ENCODE results near the gene RNF13.

The RNF13 gene

DNA sequence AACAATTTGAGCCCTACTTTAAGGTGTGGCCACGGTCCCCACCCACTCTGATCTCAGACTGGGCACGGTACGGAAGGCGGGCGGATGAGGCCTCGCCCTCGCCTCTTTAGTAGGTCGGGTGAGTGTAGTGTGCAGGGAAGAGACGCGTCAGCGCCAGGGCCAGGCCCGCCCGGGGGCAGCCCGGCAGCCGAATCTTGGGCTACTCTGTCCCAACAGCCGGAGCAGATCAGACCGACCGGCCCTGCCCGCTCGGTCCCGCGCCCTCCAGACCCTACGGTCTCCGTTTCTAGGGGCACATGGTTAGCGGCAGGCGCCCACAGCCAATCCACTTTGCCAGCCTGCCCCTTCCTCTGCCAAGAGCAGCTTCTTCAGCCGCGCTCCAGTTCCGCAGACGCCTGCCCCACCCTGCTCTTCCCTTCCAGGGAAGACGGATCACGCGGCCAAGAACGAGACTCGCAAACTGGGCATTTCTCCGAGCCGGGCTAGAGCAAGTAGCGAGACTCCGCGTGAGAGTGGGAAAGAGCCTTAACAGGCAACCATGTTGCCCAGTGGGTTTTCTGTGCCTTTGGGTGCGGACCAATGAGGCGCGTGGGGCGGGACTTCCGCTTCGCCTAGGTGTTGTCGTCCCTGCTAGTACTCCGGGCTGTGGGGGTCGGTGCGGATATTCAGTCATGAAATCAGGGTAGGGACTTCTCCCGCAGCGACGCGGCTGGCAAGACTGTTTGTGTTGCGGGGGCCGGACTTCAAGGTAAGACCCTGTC lies at the start of gene RNF13:
Gene RNF13, plus strand, starts transcription at position 610 of the 761 bp plus-strand sequence. CDS start 32,812 bp downstream, outside the sequence.
- DNase-seq: peak; percentile 94
- in situ Hi-C loops (cut with MboI; ENCODE audit: low pct_unique_long_range_greater_than_20kb, low sequenced_read_pairs): no loop called here

GRCh38 chr3:149763565-149764195 lies 49.3 kb upstream of the RNF13 start:
- in situ Hi-C loops (cut with MboI; ENCODE audit: low pct_unique_long_range_greater_than_20kb, low sequenced_read_pairs): no loop called here
- no peak for DNase-seq

GRCh38 chr3:149764302-149764701 lies 48.7 kb upstream of the RNF13 start:
- in situ Hi-C loops (cut with MboI; ENCODE audit: low pct_unique_long_range_greater_than_20kb, low sequenced_read_pairs): no loop called here

DNA sequence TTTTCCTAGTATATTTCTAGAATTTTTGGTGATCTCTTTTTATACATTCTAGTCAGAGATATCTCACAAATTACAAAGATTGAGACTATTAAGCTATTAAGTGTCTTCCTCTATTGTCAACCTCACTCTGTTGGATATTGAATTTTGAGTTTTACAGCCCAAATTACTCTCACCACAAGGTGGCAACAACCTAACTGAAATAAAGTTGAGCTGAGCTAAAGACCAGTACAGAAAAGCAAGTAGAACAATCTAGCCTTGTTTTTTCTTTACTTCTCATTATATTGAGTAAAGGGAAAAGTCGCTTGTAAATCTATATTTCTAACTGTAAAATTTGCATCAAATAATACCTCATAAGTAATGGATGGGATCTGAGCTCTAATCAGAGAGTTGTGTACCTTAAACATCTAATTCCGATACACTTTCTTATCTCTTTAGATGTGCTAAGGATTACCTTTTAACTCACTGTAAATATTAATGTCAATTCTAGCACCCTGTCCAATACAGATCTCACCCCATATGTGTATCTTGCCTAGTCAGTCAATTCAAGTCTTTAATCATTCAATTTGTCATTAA lies 47.2 kb upstream of the RNF13 start:
- peak; percentile 65 for DNase-seq
- in situ Hi-C loops (cut with MboI; ENCODE audit: low pct_unique_long_range_greater_than_20kb, low sequenced_read_pairs): no loop called here

More at GRCh38 chr3:149764302-149764701, 48.7 kb upstream of the RNF13 start:
- no peak for DNase-seq

DNA sequence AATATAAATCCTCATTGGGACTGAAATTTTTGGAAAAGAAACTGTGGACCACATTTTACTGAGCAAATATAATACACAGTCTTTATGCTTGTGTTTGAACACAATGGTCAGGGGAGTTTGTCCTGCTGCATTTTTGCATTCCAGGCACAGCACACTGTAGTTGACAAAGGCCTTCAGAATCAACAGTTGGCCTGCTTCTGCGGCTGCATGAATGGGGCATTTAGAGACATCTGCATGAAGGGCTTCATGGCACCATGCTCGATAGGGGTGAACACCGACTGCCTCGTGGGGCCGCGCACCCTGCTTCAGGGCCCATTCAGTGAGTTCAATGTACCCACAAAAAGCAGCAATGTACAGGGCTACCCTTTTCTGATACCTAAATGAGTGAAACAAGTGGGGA lies 45.3 kb upstream of the RNF13 start:
- no peak for DNase-seq
- in situ Hi-C loops (cut with MboI; ENCODE audit: low pct_unique_long_range_greater_than_20kb, low sequenced_read_pairs): no loop called here

GRCh38 chr3:149768704-149769103 lies 44.3 kb upstream of the RNF13 start:
- no peak for DNase-seq
- in situ Hi-C loops (cut with MboI; ENCODE audit: low pct_unique_long_range_greater_than_20kb, low sequenced_read_pairs): no loop called here

GRCh38 chr3:149770246-149770645 lies 42.8 kb upstream of the RNF13 start:
- in situ Hi-C loops (cut with MboI; ENCODE audit: low pct_unique_long_range_greater_than_20kb, low sequenced_read_pairs): no loop called here
- no peak for DNase-seq

DNA sequence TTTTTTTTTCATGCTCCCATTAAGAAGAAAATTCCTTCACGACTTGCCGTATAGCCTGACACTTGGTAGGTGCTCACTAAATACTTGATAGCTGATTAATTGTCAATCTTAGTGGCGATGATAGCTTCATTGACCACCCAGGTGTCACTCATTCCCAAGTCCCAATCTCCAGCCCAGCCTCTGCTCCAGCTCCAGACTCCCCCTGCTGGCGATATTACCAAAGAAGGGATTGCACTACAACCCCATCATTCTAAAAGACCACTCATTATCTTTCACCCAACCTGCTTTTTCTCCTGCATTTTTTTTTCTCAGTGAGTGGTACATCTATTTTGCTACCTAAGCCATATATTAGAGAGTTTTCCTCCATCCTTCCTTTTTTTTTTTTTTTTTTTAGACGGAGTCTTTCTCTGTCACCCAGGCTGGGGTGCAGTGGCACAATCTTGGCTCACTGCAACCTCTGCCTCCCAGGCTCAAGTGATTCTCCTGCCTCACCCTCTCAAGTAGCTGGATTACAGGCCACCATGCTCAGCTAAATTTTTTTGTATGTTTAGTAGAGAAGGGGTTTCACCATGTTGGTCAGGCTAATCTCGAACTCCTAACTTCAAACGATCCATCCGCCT lies 41.3 kb upstream of the RNF13 start:
- DNase-seq: peak; percentile 61

DNA sequence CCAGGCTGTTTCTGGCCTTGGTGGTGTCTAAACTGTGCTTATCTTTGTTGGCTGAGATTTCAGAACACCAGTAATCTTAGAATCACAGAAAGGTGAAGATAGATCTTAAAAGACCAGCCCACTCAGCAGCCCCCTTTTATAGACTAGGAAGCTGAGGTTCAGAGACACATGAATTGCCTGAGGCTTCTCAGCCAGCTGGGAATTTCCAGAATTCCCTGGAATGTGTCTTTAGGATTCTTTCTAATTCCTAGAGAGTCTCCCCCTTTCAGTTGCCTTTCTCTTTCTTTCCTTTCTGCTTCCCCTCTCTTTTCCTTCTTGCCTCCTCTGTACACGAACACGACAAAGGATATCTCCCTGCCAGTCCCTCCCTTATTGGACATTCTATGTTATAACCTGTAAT lies 40.2 kb upstream of the RNF13 start:
- no peak for DNase-seq
- in situ Hi-C loops (cut with MboI; ENCODE audit: low pct_unique_long_range_greater_than_20kb, low sequenced_read_pairs): no loop called here

More for the DNA sequence above, 41.3 kb upstream of the RNF13 start:
- in situ Hi-C loops (cut with MboI; ENCODE audit: low pct_unique_long_range_greater_than_20kb, low sequenced_read_pairs): no loop called here

GRCh38 chr3:149776170-149776569 lies 36.8 kb upstream of the RNF13 start:
- DNase-seq: no peak
- in situ Hi-C loops (cut with MboI; ENCODE audit: low pct_unique_long_range_greater_than_20kb, low sequenced_read_pairs): no loop called here

DNA sequence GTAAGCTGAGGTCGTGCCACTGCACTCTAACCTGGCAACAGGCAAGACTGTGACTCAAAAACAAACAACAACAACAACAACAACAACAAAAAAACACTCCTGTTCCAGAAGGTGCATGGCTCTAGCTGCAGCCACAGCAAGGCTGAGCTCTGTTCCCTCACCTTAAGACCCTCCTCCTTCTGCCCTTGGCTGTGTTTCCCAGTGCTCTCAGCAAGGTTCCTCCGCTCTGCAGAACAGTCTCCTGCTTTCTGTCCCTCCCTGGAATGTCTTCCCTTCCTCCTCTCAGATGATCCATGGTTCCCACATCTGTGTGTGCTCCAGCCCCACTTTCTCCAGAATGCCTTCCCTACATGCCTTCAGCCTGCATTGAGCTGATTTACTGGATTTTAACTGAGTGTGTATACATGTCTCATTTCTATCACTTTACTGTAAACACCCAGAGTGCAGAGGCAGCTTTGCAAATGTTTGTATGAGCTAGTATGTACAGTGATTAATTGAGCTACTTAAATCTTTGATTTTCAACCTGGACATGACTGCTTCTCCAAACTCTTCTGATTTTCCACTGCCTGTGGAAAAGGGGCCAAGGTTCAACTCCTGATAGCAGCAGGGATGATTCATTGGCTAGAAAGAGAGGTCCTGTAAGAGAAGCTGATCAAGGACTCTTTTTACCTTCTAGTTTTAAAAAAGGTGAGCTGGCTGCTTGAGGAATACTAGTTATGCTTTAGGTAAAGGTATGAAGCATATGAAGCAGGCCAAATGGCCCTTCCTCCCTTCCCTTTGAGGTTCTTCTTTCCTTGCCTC lies 35.4 kb upstream of the RNF13 start:
- no peak for DNase-seq
- in situ Hi-C loops (cut with MboI; ENCODE audit: low pct_unique_long_range_greater_than_20kb, low sequenced_read_pairs): no loop called here

- in situ Hi-C loops (cut with MboI; ENCODE audit: low pct_unique_long_range_greater_than_20kb, low sequenced_read_pairs): no loop called here
- peak; percentile 77 for DNase-seq
Measured at GRCh38 chr3:149781211-149781610, 31.8 kb upstream of the RNF13 start.

DNA sequence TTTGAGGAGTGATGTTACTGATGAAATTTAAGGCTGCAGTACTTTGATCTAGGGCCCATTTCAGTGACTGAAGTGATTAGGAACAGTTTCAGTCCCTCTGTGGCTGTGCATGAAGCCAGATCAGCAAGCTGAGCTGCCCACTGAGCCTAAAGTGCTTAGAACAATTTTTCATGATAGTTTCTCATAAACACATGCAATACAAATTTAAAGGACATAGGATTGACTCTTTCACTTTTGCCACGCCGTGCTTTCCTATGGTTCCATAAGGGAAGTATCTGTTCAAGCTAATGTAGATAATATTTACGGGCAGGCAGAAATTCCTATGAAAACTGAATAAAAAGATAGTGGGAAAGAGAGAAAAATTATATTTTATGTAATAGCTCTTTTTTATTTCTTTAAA lies 31.3 kb upstream of the RNF13 start:
- in situ Hi-C loops (cut with MboI; ENCODE audit: low pct_unique_long_range_greater_than_20kb, low sequenced_read_pairs): no loop called here
- DNase-seq: no peak

DNA sequence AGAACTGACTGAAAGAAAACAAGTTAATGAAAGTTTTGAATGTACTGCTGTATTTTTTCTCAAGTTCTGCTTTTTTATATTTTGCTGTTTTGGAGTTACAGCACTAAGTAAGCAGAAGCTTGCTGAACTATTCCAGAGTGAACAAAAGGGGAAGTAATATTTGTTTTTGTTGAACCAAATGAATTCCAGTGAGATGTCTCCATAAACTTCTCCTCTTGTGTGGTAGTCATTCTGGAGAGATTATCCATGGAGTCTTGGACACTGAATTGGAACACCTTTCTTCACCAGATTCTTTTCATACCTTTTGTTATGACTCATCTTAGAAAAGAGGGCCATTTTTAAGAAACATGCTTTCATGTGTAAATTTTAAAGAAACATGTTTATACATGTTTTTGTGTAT lies 29.4 kb upstream of the RNF13 start:
- DNase-seq: peak; percentile 84
- in situ Hi-C loops (cut with MboI; ENCODE audit: low pct_unique_long_range_greater_than_20kb, low sequenced_read_pairs): no loop called here

DNA sequence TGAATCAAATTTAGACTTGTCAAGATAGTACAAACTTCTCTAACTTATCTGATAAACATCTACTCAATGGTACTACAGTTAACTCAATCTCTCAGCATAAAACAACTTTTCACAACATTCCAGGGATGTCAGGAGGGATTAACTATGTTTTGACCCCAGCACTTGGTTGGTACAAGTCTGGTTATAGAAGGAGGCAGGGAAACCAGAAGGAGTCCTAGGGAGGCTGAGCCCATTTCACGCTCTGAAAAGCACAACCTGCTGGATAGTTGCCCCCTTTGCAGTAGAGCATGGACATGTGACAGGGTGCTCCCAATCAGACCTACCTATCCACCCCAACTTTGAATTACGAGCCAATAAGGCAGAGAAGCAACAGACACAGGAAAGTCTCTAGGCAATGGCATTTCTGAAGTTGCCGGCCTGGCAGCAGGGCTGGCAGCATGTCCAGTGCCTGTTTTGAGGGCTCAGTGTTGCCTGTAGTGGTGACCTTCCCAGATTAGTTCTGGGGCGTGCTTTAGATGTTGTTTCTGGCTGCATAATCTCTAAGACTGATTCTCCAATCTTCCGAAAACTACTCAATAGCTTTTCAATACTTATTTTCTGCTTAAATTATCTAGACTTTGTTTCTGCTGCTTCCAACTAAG lies 28.8 kb upstream of the RNF13 start:
- in situ Hi-C loops (cut with MboI; ENCODE audit: low pct_unique_long_range_greater_than_20kb, low sequenced_read_pairs): no loop called here
- no peak for DNase-seq

DNA sequence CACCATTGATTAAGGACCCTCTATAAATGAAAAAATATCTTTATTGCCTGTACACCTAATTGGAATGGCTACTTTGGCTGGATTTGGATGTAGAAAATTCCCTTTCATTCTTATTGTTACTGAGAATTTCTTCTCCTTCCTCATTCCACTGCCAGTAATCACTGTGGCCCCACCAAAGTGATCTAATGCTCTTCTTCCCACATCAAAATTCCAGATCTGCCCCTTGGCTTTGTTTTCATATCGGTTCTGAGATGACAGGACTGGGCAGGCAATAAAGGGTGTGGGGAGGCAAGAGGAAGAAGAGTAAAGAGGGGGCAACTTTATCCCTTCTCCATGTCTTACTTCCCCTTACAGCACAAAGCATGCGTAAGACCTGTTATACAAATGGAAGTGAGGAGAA lies 22.7 kb upstream of the RNF13 start:
- in situ Hi-C loops (cut with MboI; ENCODE audit: low pct_unique_long_range_greater_than_20kb, low sequenced_read_pairs): no loop called here
- DNase-seq: no peak

GRCh38 chr3:149790698-149791097 lies 22.3 kb upstream of the RNF13 start:
- no peak for DNase-seq
- in situ Hi-C loops (cut with MboI; ENCODE audit: low pct_unique_long_range_greater_than_20kb, low sequenced_read_pairs): no loop called here

- DNase-seq: no peak
- in situ Hi-C loops (cut with MboI; ENCODE audit: low pct_unique_long_range_greater_than_20kb, low sequenced_read_pairs): no loop called here
Measured at GRCh38 chr3:149792452-149793270, 20.4 kb upstream of the RNF13 start, which contains the start of gene ANKUB1. Gene ANKUB1 (minus strand): TSS chr3:149792554. CDS start chr3:149792366, 188 bp downstream.

All from KBM-7 (cell line).